Activated CD8-positive, alpha-beta T cell treated with anti-CD3 and anti-CD28 coated beads for 36 hours (primary cell): ENCODE data around the gene LRBA. TPM values are rescaled to one million over a fixed set of nuclear protein-coding genes. Genes with fewer than 3 reads are reported as not detected.
"Not testable (repeated sequence)": the region's sequence is repeated elsewhere in the genome, so short reads cannot be mapped to it uniquely, and the experiment has no call there.

Experiments used
- ATAC-seq: fragments of 200-7000 bp; cut with Tn5 transposase; one replicate; pipeline ENCODE4 v1.10.0; 2021; ENCODE audit warnings: mild to moderate bottlenecking, moderate library complexity
- CTCF ChIA-PET: fragments of 350-600 bp; sonication (Branson Sonifier 250); formaldehyde crosslinking; loops from one replicate; lab custom pipeline; 2021; ENCODE audit warnings: antibody characterized with exemption; lab: Charles Lee
- POLR2A ChIA-PET: fragments of 350-600 bp; sonication (Branson Sonifier 250); formaldehyde crosslinking; loops from one replicate; lab custom pipeline; 2021; ENCODE audit warnings: antibody characterized with exemption; lab: Charles Lee
- DNase-seq: peaks from one replicate; pipeline ENCODE4 v3.0.0-alpha.2; 2020
- H3K27ac Mint-ChIP-seq: one replicate; pipeline ENCODE4 v1.8.0; 2021; ENCODE audit warnings: mild to moderate bottlenecking, mixed read lengths
- H3K27me3 Mint-ChIP-seq: one replicate; pipeline ENCODE4 v1.8.0; 2021; ENCODE audit warnings: mixed read lengths
- H3K36me3 Mint-ChIP-seq: one replicate; pipeline ENCODE4 v1.8.0; 2021; ENCODE audit warnings: low read depth, mixed read lengths
- H3K4me1 Mint-ChIP-seq: one replicate; pipeline ENCODE4 v1.8.0; 2021; ENCODE audit warnings: low read depth, mixed read lengths
- H3K4me3 Mint-ChIP-seq: one replicate; pipeline ENCODE4 v1.8.0; 2021; ENCODE audit warnings: mild to moderate bottlenecking, moderate library complexity, mixed read lengths
- H3K9me3 Mint-ChIP-seq: one replicate; pipeline ENCODE4 v1.8.0; 2021; ENCODE audit warnings: mixed read lengths
- intact Hi-C: fragments of 100-400 bp; cut with micrococcal nuclease; formaldehyde crosslinking; loops from one replicate; pipeline ENCODE4 v1.10.0; 2022
- total RNA-seq, 2 experiments: library from RNA; stranded (reverse); gene quantifications; one replicate each; pipeline ENCODE4 v1.2.3, GENCODE V29; 2021
- TF ChIP-seq, protein P1 (sequence below): fragments of 200-600 bp; IDR thresholded peaks from one replicate; pipeline ENCODE4 v1.8.0; 2022; ENCODE audit warnings: antibody characterized with exemption, mild to moderate bottlenecking

The LRBA gene
- total RNA-seq, 2 experiments from 2014 or later = 48.1 to 52.5 TPM

GRCh38 chr4:150525321-150525868 is 489.7 kb downstream of the LRBA start:
- DNase-seq (no peak), ATAC-seq (no peak)
- Mint-ChIP-seq H3K9me3 (no peaks in the 10 kb centered on the region), H3K27me3 (no peaks in the 10 kb centered on the region), H3K27ac (no peak overlapping the region), H3K36me3 (peaks cover 7% of the 10 kb centered on the region), H3K4me3 (no peak overlapping the region), H3K4me1 (no peaks in the 10 kb centered on the region)
- intact Hi-C loops = no loop called here
- TF ChIP-seq, protein P1, sequence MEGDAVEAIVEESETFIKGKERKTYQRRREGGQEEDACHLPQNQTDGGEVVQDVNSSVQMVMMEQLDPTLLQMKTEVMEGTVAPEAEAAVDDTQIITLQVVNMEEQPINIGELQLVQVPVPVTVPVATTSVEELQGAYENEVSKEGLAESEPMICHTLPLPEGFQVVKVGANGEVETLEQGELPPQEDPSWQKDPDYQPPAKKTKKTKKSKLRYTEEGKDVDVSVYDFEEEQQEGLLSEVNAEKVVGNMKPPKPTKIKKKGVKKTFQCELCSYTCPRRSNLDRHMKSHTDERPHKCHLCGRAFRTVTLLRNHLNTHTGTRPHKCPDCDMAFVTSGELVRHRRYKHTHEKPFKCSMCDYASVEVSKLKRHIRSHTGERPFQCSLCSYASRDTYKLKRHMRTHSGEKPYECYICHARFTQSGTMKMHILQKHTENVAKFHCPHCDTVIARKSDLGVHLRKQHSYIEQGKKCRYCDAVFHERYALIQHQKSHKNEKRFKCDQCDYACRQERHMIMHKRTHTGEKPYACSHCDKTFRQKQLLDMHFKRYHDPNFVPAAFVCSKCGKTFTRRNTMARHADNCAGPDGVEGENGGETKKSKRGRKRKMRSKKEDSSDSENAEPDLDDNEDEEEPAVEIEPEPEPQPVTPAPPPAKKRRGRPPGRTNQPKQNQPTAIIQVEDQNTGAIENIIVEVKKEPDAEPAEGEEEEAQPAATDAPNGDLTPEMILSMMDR = no peak
- POLR2A ChIA-PET = no interaction called here
- CTCF ChIA-PET = no interaction called here

DNA sequence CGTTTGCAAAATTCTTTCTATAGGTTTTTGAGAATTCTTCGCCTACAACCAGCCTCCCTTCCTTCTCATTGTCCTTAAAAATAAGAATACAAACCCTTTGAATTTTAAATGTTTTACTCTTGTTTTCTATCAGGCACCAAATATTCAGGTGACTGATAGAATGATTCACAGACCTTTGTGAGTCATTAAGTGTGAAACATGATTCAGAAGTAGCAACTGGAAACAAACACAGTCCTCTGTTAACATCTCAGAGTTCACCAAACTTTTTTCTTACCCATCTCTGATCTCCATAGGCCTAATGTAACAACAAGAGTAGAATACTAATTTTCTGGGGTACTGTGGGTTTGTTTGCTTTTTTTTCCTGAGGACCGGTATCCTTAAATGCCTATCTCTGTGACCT is 496.5 kb downstream of the LRBA start:
- ATAC-seq (peak; percentile 87), DNase-seq (no peak)
- no peak overlapping the region for H3K4me3 Mint-ChIP-seq
- no peaks in the 10 kb centered on the region for H3K27me3 Mint-ChIP-seq
- CTCF ChIA-PET = no interaction called here
- H3K36me3 Mint-ChIP-seq = peaks cover 6% of the 10 kb centered on the region
- POLR2A ChIA-PET = no interaction called here
- H3K4me1 Mint-ChIP-seq = peaks cover 16% of the 10 kb centered on the region
- TF ChIP-seq, protein P1 = no peak
- H3K9me3 Mint-ChIP-seq = no peaks in the 10 kb centered on the region
- intact Hi-C loops = no loop called here
- H3K27ac Mint-ChIP-seq = peak overlapping the region; percentile 59

DNA sequence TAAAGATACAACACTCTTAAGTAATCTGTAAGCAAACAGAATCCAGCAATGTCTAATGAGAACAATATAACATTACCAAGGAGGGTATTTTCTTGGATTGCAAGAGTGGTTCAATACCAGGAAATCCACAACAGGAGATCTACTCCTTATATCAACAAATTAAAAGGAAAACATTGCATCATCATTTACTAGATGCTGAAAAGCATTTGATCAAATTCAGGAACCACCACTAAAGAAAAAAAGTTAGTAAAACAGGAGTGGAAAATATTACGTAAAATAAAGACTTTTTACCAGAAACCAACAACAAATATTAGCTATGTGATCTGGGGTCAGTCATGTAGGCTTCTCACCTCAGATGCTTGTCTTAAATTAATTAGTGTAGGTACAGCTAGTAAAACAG is 499.9 kb downstream of the LRBA start:
- TF ChIP-seq, protein P1 = no peak
- H3K27ac Mint-ChIP-seq = no peak overlapping the region
- ChIA-PET CTCF (no interaction called here), POLR2A (no interaction called here)
- intact Hi-C loops = no loop called here
- H3K9me3 Mint-ChIP-seq = no peaks in the 10 kb centered on the region
- no peaks in the 10 kb centered on the region for H3K27me3 Mint-ChIP-seq
- no peak overlapping the region for H3K4me3 Mint-ChIP-seq
- ATAC-seq (no peak), DNase-seq (no peak)
- H3K4me1 Mint-ChIP-seq = peaks cover 16% of the 10 kb centered on the region
- H3K36me3 Mint-ChIP-seq = peaks cover 16% of the 10 kb centered on the region

- Mint-ChIP-seq H3K4me1 (peaks cover 16% of the 10 kb centered on the region), H3K36me3 (peaks cover 16% of the 10 kb centered on the region), H3K4me3 (no peak overlapping the region), H3K9me3 (no peaks in the 10 kb centered on the region), H3K27ac (no peak overlapping the region), H3K27me3 (no peaks in the 10 kb centered on the region)
- CTCF ChIA-PET = no interaction called here
- no peak for DNase-seq
- TF ChIP-seq, protein P1 = no peak
- intact Hi-C loops = no loop called here
- ATAC-seq = no peak
- POLR2A ChIA-PET = no interaction called here
Observed at GRCh38 chr4:150514709-150515108, 500.4 kb downstream of the LRBA start.

GRCh38 chr4:150510176-150510865 is 504.8 kb downstream of the LRBA start:
- H3K4me1 Mint-ChIP-seq = no peaks in the 10 kb centered on the region
- ChIA-PET POLR2A (no interaction called here), CTCF (no interaction called here)
- intact Hi-C loops = no loop called here
- DNase-seq (no peak), ATAC-seq (no peak)
- no peak overlapping the region for H3K4me3 Mint-ChIP-seq
- peaks cover 22% of the 10 kb centered on the region for H3K36me3 Mint-ChIP-seq
- H3K27ac Mint-ChIP-seq = no peak overlapping the region
- no peaks in the 10 kb centered on the region for H3K27me3 Mint-ChIP-seq
- TF ChIP-seq, protein P1 = no peak
- H3K9me3 Mint-ChIP-seq = peaks cover 5% of the 10 kb centered on the region

DNA sequence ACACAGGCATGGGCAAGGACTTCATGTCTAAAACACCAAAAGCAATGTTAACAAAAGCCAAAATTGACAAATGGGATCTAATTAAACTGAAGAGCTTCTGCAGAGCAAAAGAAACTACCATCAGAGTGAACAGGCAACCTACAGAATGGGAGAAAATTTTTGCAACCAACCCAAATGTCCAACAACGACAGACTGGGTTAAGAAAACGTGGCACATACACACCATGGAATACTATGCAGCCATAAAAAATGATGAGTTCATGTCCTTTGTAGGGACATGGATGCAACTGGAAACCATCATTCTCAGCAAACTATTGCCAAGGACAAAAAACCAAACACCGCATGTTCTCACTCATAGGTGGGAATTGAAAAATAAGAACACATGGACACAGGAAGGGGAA is 507.4 kb downstream of the LRBA start:
- POLR2A ChIA-PET, intact Hi-C loops, DNase-seq, H3K4me3 Mint-ChIP-seq, H3K27me3 Mint-ChIP-seq, H3K9me3 Mint-ChIP-seq, ATAC-seq, H3K27ac Mint-ChIP-seq, CTCF ChIA-PET, H3K4me1 Mint-ChIP-seq: not testable (repeated sequence)
- peaks cover 20% of the 10 kb centered on the region for H3K36me3 Mint-ChIP-seq
